Measurements from ENCODE around the gene PARVA. TPM values are rescaled to one million over a fixed set of nuclear protein-coding genes. Genes with fewer than 3 reads are reported as not detected.

PARVA gene
- total RNA-seq, 1 experiment from 2014 or later: 18.1 TPM

GRCh38 chr11:12393691-12394090 is 16.3 kb downstream of the PARVA start:
- Histone ChIP-seq H4K5ac (ENCODE audit: insufficient read length, low read depth, low read length) (no peak overlapping the region), H3T11ph (ENCODE audit: low read length) (no peak overlapping the region), H2BK20ac (ENCODE audit: low read depth, low read length, poor library complexity, severe bottlenecking) (no peak overlapping the region), H3K14ac (ENCODE audit: insufficient read depth, low read length) (no peak overlapping the region), H4K20me1 (ENCODE audit: control insufficient read depth, insufficient read depth, insufficient read length) (no peaks in the 10 kb centered on the region), H3K4me1 (ENCODE audit: insufficient read depth, low read length) (no peaks in the 10 kb centered on the region), H3K9ac (ENCODE audit: extremely low read depth, insufficient read length, low read length) (no peak overlapping the region), H3K27me3 (ENCODE audit: insufficient read depth, low read length) (no peaks in the 10 kb centered on the region), H3K79me2 (ENCODE audit: insufficient read depth, low read length) (no peaks in the 10 kb centered on the region), H3K27ac (ENCODE audit: insufficient read length, low read depth, low read length) (no peak overlapping the region), H3K23me2 (ENCODE audit: insufficient read length, low read depth, low read length, poor library complexity, severe bottlenecking) (no peaks in the 10 kb centered on the region), H3K79me1 (ENCODE audit: insufficient read depth, low read depth, low read length, poor library complexity, severe bottlenecking) (no peaks in the 10 kb centered on the region), H3K56ac (ENCODE audit: insufficient read length, low read depth, low read length) (no peak overlapping the region), H3K18ac (ENCODE audit: insufficient read length, low read depth, low read length) (no peak overlapping the region), H4K8ac (replicated peaks; ENCODE audit: insufficient read length, low read depth, low read length) (no peak overlapping the region), H2AFZ (ENCODE audit: low read length) (no peak overlapping the region), H3K4ac (ENCODE audit: low read depth, low read length) (no peak overlapping the region), H2BK15ac (ENCODE audit: low read depth, low read length) (no peak overlapping the region), H2BK12ac (ENCODE audit: insufficient read length, low read depth, low read length) (no peak overlapping the region), H2AK5ac (ENCODE audit: insufficient read length, low read length) (no peak overlapping the region), H3K23ac (ENCODE audit: insufficient read length, low read depth, low read length) (no peak overlapping the region), H3K9me3 (ENCODE audit: control insufficient read depth, low read depth, low read length) (no peaks in the 10 kb centered on the region), H4K91ac (ENCODE audit: insufficient read length, low read depth, low read length) (no peak overlapping the region), H3K4me2 (ENCODE audit: insufficient read depth, insufficient read length, low read length) (no peak overlapping the region), H2BK120ac (ENCODE audit: low read depth, low read length, poor library complexity, severe bottlenecking) (no peak overlapping the region), H2BK5ac (ENCODE audit: insufficient read length, low read length) (no peak overlapping the region)
- Mint-ChIP-seq H3K36me3 (ENCODE audit: insufficient read depth in 1 of 3, low read depth in 3 of 3) (peaks cover 8 to 29% (median 24%) of the 10 kb centered on the region in 3 experiments; a peak in 6 of 7 replicates), H3K27me3 (ENCODE audit: low read depth) (peaks cover 2% of the 10 kb centered on the region; the same call in 1 of the 2 replicates), H3K4me1 (peaks cover 0 to 3% of the 10 kb centered on the region in 2 experiments; a peak in 1 of 4 replicates), H3K9me3 (peaks cover 15 to 22% of the 10 kb centered on the region in 2 experiments), H3K4me3 (no peak overlapping the region), H3K27ac (no peak overlapping the region)
- WGBS (ENCODE audit: extremely low coverage, insufficient read length, low lambda C conversion rate): no CpG with 5 or more reads among the region's 1 CpG
- no peak for DNase-seq
- TF ChIP-seq CTCF (conservative IDR thresholded peaks at IDR 0.05): no peak
